GM19452 (cell line): ENCODE results near the gene NALCN.

Source experiments
- ATAC-seq: cut with Tn5 transposase; IDR thresholded peaks from one replicate; pipeline ENCODE4 v1.9.1; 2021; ENCODE audit not compliant: unreplicated experiment

The NALCN gene

DNA sequence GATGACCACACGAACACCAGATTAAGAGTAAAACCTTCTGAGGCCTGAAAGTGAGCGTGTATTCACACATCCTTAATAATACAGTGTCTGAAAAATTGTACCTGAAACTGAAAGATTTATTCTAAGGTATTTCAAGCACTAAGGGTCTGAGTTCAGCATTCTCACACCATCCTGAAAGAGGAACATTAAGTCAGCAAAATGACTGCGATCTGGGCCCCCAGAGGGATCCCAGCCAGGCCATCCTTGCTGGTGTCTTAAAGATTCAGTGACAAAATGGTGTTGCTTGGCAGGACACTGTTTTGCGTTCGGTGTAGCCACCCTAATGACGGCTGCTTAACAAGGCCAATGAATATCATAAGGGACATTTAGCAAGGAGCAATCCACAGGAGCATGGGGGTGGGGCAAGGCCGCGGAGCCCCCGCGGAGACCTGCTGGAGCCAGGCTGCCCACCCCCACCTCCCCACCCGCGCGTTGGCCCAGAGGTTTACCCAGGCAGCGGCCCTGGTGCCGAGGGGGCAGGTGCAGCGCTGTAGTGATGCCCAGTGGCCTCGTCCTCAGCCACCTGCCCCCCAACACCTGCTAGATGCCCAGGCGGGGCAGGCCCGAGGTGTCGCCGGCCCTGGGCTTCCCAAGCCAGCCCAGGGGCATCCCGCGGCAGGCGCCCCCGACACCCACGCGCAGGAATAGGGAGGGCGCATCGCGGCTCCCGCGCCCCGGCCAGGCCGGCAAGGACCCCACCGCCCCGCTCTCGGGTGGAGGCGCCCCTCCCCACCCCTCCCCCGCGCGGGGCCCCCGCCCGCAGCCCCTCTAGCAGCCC lies 742 bp downstream of the NALCN start:
- no peak for ATAC-seq

GRCh38 chr13:101412076-101412475 lies 4.2 kb downstream of the NALCN start:
- no peak for ATAC-seq

GRCh38 chr13:101408992-101409656 lies 7.2 kb downstream of the NALCN start:
- no peak for ATAC-seq

DNA sequence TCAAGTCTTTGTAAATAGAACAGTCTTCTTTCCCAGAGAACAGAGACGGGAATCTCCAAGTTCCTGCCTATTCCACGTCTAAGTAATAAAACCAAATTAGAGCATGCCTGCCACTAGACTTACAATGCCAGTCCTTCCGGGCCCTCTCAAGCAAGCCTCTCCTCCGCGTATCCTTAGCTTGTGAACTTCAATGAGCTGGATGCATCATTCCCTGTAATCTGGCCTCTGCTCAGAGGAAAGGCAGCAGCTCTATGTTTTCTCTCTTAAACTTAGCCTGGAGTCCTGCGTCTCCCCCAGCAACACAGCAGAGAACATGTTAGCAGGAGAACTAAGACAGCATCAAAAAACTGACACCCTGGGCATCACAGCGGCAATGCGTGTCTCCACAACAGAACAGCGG lies 8.2 kb downstream of the NALCN start:
- no peak for ATAC-seq

GRCh38 chr13:101406791-101407190 lies 9.5 kb downstream of the NALCN start:
- no peak for ATAC-seq

DNA sequence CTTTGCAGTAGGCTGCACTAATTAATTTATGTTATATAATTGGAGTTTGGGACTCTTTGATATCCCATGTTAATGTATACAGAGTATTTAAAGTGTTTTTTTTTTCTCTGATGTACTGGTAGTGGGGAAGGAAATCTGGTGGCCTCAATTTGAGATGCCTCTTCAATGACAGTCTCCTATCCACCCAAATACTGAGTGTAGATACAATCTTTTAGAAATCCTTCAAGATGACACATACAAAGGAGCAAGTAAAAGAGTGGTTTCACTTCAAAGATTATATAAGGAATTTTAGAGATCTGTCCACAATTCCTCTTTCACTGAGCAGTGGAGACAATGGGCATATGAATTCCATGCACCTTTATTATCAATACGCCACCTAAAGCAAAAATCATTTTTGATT lies 15.1 kb downstream of the NALCN start:
- no peak for ATAC-seq

DNA sequence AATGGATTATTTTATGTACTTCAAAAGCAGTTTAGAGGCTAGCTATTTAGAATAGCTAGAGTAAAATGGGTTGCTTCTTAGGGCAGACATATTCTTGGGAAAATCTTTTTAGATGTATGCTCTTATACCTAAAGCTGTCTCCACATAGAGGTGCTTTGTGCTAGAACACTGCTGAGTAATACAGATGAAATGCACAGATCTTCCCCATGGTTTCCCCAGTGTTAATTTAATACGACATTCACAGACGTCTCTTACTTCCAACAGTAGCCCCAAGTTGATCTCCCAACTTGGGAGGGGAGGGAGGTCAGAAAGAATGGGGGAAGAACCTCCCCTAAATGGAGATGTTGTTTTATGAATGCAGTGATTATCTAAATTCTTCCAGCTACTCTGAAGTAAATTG lies 16.9 kb downstream of the NALCN start:
- ATAC-seq, result no peak

DNA sequence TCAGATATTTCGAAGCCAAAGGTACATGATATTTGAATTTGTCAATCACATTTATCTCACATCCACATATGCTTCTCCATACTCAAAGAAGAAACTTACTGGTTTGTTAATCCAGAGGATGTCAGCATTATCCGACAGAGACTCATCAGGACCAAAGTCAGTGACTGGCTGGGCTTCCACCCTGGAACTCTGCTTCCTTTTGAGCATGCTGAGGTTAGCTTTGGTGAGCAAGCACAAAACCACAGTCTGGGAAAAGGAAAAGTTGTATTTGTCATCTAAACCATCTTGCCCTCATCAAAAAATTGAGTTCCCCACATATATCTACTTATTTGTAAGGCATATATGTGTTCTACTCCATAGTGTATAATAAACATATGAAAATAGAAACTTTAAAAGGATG lies 17.4 kb downstream of the NALCN start:
- no peak for ATAC-seq

DNA sequence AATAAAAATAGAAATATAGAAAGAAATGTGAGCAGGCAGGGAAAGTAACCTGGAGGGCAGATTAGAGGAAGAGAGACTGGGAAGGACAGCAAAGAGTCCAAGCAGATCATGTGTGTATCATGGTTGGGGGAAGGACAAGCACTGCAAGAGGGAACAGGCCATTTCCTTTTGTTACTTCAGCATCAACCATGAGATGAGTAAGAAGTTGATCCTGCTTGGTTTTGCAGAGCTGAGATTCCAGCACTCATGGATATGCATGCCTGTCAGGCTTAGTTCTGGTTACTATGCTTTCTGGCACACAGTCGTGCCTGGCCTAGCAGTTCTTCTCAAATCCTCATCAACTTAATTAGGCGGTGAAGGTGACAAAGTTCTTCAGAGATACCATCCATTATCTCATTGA lies 18.1 kb downstream of the NALCN start:
- no peak for ATAC-seq

- no peak for ATAC-seq
These were observed 18.6 kb downstream of the NALCN start for GRCh38 chr13:101397742-101398141.

DNA sequence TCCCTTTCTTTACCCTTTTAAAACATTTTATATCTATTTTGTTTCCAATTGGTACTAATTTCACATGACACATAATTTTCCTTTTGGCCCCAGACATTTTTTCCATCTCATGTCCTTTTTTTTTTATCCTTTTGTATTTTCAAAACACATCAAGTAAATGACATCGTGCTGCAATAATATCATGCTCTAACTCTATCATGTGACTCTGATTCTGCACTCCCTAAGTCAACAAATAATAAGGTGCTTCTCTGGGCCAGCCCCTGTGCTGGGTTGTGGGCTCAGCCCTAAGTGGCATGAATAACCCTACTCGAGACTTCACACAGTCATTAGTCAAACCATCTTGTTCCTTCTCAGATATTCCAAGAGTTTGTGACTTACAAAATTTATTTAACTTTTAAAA lies 21.7 kb downstream of the NALCN start:
- no peak for ATAC-seq

GRCh38 chr13:101393140-101393539 lies 23.2 kb downstream of the NALCN start:
- ATAC-seq, result no peak

GRCh38 chr13:101390461-101390860 lies 25.8 kb downstream of the NALCN start:
- ATAC-seq, result no peak

DNA sequence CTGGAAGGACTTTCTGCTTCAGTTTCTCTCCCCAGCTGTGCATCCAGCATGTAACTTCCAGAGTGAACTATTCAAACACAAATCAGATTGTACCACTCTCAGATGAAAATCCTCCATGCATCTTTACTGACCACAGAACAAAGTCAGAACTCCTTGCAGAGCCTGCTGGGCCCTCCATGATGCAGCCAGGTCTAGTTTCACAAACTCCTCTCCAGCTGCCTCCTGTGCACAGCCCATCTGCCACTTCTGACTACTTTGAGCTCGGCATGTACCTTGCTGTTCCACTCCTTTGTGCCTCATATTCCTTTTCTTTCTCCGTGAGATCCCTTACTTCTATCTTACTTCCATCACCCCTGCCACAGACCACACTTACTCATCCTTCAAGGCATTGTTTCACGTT lies 31.4 kb downstream of the NALCN start:
- ATAC-seq, result no peak

GRCh38 chr13:101383595-101383994 lies 32.7 kb downstream of the NALCN start:
- ATAC-seq, result no peak

GRCh38 chr13:101382701-101383100 lies 33.6 kb downstream of the NALCN start:
- no peak for ATAC-seq

DNA sequence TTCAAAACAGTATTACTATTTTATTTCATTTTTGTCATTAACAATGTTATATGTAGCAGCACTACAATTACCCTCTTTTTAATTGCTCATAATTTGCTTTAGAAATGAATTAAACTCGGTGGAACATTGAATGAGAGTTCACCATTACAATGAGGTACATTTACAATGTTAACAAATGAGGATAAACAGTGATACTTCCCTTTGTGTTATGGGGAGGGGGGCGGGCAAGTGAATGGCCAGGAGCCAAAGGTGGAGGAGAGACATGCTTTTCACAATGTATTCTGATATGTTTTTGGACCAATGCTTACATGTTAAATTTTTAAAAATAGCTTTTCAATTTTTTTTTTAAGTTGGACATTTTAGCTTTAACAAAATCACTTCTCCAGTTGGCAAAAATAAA lies 34.2 kb downstream of the NALCN start:
- ATAC-seq, result no peak

GRCh38 chr13:101360525-101360924 lies 55.8 kb downstream of the NALCN start:
- ATAC-seq, result no peak

GRCh38 chr13:101354895-101355294 lies 61.4 kb downstream of the NALCN start:
- no peak for ATAC-seq

GRCh38 chr13:101346942-101347728 lies 69.2 kb downstream of the NALCN start:
- no peak for ATAC-seq

GRCh38 chr13:101346161-101346560 lies 70.1 kb downstream of the NALCN start:
- ATAC-seq, result no peak
